ENCODE measurements around the gene SYT2. TPM values are rescaled to one million over a fixed set of nuclear protein-coding genes. Genes with fewer than 3 reads are reported as not detected.

The SYT2 gene
- total and polyA plus RNA-seq, 10 of the 15 experiments (the other 5 are each of a cell fraction or from before 2014, with no cell fraction given): not detected

GRCh38 chr1:202658251-202658759, 51.9 kb downstream of the SYT2 start:
- Histone ChIP-seq H3K9ac (ENCODE audit: control insufficient read depth, insufficient read depth, low read length) (no peak overlapping the region), H3K27ac (ENCODE audit: control insufficient read depth, insufficient read depth) (no peak overlapping the region), H2AFZ (ENCODE audit: control insufficient read depth, low read depth, low read length) (no peak overlapping the region), H3K4me2 (ENCODE audit: control insufficient read depth, insufficient read depth) (no peak overlapping the region), H3K27me3 (replicated peaks in 1 of 2; ENCODE audit: control insufficient read depth in 2 of 2, insufficient read depth in 2 of 2, low read length in 1 of 2) (peaks cover 0 to 2% of the 10 kb centered on the region in 2 experiments; a peak in 2 of 4 replicates), H3K4me3 (no peak overlapping the region), H4K20me1 (ENCODE audit: control insufficient read depth, insufficient read depth) (no peaks in the 10 kb centered on the region), H3K79me2 (ENCODE audit: control insufficient read depth, insufficient read depth, low read length) (no peaks in the 10 kb centered on the region), H3K4me1 (ENCODE audit: control insufficient read depth, insufficient read depth, low read length) (no peaks in the 10 kb centered on the region), H3K9me3 (replicated peaks; ENCODE audit: control insufficient read depth, insufficient read depth, low read length) (no peaks in the 10 kb centered on the region), H3K36me3 (ENCODE audit: control insufficient read depth in 2 of 2, insufficient read depth in 2 of 2, low read length in 1 of 2) (no peaks in the 10 kb centered on the region)
- ChIA-PET RAD21 (ENCODE audit: unreplicated experiment) (no interaction called here), CTCF (interaction anchor here (1.0 to 2.3 kb wide), 3 partner anchors 20 to 333 kb away, joined by 4 to 7 read pairs (median 6); no protein-coding TSS in a partner anchor), POLR2A (no interaction called here), SMC1A (ENCODE audit: uncharacterized antibody, unreplicated experiment) (no interaction called here)
- no peak for FAIRE-seq
- BruUV-seq (replicated peaks): no TSS peak
- intact Hi-C loops (cut with micrococcal nuclease; ENCODE audit: unreplicated experiment) (no loop called here), in situ Hi-C loops (cut with MboI) (no loop called here)
- 32% methylated on average over 8 of the region's 8 CpGs for WGBS (ENCODE audit: insufficient coverage, insufficient replicate concordance, low lambda C conversion rate, missing lambda C conversion rate)
- no peak for ATAC-seq
- no peak for DNase-seq (ENCODE audit: low read depth, low spot score)
- no peak for TF ChIP-seq POLR2AphosphoS2 (IDR thresholded peaks at IDR 0.05; ENCODE audit: low read depth, low read length)
- no peak for TF ChIP-seq TCF7 (IDR thresholded peaks at IDR 0.05; ENCODE audit: borderline replicate concordance)
- no peak for TF ChIP-seq CREM (IDR thresholded peaks at IDR 0.05; ENCODE audit: low read depth)
- no peak for TF ChIP-seq BRCA1 (IDR thresholded peaks at IDR 0.05; ENCODE audit: low read depth, low read length)
- TF ChIP-seq PRDM15 (CRISPR knock-in tag; IDR thresholded peaks at IDR 0.05): no peak
- TF ChIP-seq, protein P1, sequence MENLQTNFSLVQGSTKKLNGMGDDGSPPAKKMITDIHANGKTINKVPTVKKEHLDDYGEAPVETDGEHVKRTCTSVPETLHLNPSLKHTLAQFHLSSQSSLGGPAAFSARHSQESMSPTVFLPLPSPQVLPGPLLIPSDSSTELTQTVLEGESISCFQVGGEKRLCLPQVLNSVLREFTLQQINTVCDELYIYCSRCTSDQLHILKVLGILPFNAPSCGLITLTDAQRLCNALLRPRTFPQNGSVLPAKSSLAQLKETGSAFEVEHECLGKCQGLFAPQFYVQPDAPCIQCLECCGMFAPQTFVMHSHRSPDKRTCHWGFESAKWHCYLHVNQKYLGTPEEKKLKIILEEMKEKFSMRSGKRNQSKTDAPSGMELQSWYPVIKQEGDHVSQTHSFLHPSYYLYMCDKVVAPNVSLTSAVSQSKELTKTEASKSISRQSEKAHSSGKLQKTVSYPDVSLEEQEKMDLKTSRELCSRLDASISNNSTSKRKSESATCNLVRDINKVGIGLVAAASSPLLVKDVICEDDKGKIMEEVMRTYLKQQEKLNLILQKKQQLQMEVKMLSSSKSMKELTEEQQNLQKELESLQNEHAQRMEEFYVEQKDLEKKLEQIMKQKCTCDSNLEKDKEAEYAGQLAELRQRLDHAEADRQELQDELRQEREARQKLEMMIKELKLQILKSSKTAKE (IDR thresholded peaks at IDR 0.05; ENCODE audit: low read depth, poor library complexity, severe bottlenecking): no peak
- no peak for TF ChIP-seq NR2C2 (IDR thresholded peaks at IDR 0.05; ENCODE audit: borderline replicate concordance, control insufficient read depth, insufficient read length, low read depth)
